Transverse colon (tissue), 4 donors: Measurements from ENCODE around the gene GGT1. TPM values are rescaled to one million over a fixed set of nuclear protein-coding genes. Genes with fewer than 3 reads are reported as not detected.

Experiments used
- DNase-seq: peaks from one replicate; pipeline ENCODE4 v3.0.0-alpha.2; 2019
- H3K27ac ChIP-seq, 4 donors: fragments of 200-600 bp; sonication (generic); 2 replicates each; pipeline ENCODE4 v1.5.1; 2016 to 2018; ENCODE audit warnings: inconsistent platforms in 4 of 4
- H3K27me3 ChIP-seq: fragments of 200-600 bp; sonication (generic); 2 replicates; pipeline ENCODE4 v1.5.1; 2017; ENCODE audit warnings: inconsistent platforms
- H3K36me3 ChIP-seq, 4 donors: fragments of 200-600 bp; sonication (generic); 2 replicates each; pipeline ENCODE4 v1.5.1; 2017 to 2019; ENCODE audit warnings: inconsistent platforms in 4 of 4
- H3K4me1 ChIP-seq, 4 donors: fragments of 200-600 bp; sonication (generic); 2 replicates each; pipeline ENCODE4 v1.5.1; 2017 to 2020; ENCODE audit warnings: inconsistent platforms in 4 of 4
- H3K4me3 ChIP-seq, 4 donors: fragments of 200-600 bp; sonication (generic); 1 replicate in 1 of 4; 2 replicates in 3 of 4; pipeline versions ENCODE4 v1.5.1 to v1.6.1; 2017 to 2019; ENCODE audit warnings: inconsistent platforms in 4 of 4
- H3K9me3 ChIP-seq, 2 donors: fragments of 200-600 bp; sonication (generic); 2 replicates each; pipeline ENCODE4 v1.5.1; 2017 to 2019; ENCODE audit warnings: inconsistent platforms in 2 of 2
- EP300 ChIP-seq: sonication (generic); formaldehyde crosslinking; IDR thresholded peaks from one replicate; pipeline ENCODE4 v1.6.1; 2017; ENCODE audit warnings: antibody characterized with exemption, low read depth
- POLR2A ChIP-seq: fragments of 450-650 bp; IDR thresholded peaks from one replicate; pipeline ENCODE4 v1.6.1; 2016; ENCODE audit warnings: antibody characterized with exemption, mild to moderate bottlenecking, moderate library complexity
- POLR2AphosphoS5 ChIP-seq, 3 donors: sonication (generic); formaldehyde crosslinking; IDR thresholded peaks; one replicate each; pipeline ENCODE4 v1.6.1; 2016; ENCODE audit warnings: antibody characterized with exemption in 3 of 3
- WGBS, 2 donors: methylation state at CpG; one replicate each; pipeline ENCODE4 v1.1.5; 2018; ENCODE audit warnings: low coverage in 1 of 2; 5-methylcytosine and 5-hydroxymethylcytosine counted together
- in situ Hi-C, 4 donors: fragments of 200-750 bp; cut with MboI; loops; one replicate each; pipeline versions ENCODE4 v1.15.0 to v1.15.1; 2017; ENCODE audit warnings: low sequenced_read_pairs in 3 of 4, low pct_ligation_motif_present in 1 of 4, low pct_unique_long_range_greater_than_20kb in 1 of 4
- intact Hi-C: fragments of 100-400 bp; cut with DNase I; formaldehyde crosslinking; loops from one replicate; pipeline ENCODE4 v1.15.1; 2023; ENCODE audit warnings: low total_unique reads
- total RNA-seq, 4 donors: library from RNA; depleted of rRNA; stranded (reverse); fragments of >200 nt; gene quantifications; one replicate each; pipeline ENCODE4 v1.1.0, GENCODE V29; 2016
- TF ChIP-seq, protein P1 (sequence below), 5 experiments: fragments of 200-600 bp in 3 of 5; fragments of 450-650 bp in 2 of 5; sonication (generic) in 3 of 5; IDR thresholded peaks; 1 replicate in 2 of 5; 2 replicates in 3 of 5; pipeline ENCODE4 v1.5.1; 2016 to 2017; ENCODE audit warnings: antibody characterized with exemption in 5 of 5, inconsistent platforms in 3 of 5, mild to moderate bottlenecking in 2 of 5, moderate library complexity in 1 of 5

Gene GGT1
- total RNA-seq, 4 donors from 2014 or later, result 52.4 to 167 (median 77.1) TPM

GRCh38 chr22:24585927-24586546, 17.0 kb upstream of the GGT1 start:
- WGBS, 2 donors, result 93% methylated on average over 24 of the region's 24 CpGs; no CpG with 5 or more reads in 1 of the 2 donors
- in situ Hi-C loops (no loop called here), intact Hi-C loops (no loop called here)
- no peak for DNase-seq
- Histone ChIP-seq H3K4me3 (no peak overlapping the region), H3K9me3 (no peaks in the 10 kb centered on the region), H3K27me3 (no peaks in the 10 kb centered on the region), H3K4me1 (peaks cover 5 to 16% (median 11%) of the 10 kb centered on the region in 4 donors), H3K36me3 (no peaks in the 10 kb centered on the region), H3K27ac (no peak overlapping the region)
- TF ChIP-seq POLR2A (no peak), EP300 (no peak), POLR2AphosphoS5 (IDR thresholded peaks at IDR 0.05) (no peak)
- TF ChIP-seq, protein P1, sequence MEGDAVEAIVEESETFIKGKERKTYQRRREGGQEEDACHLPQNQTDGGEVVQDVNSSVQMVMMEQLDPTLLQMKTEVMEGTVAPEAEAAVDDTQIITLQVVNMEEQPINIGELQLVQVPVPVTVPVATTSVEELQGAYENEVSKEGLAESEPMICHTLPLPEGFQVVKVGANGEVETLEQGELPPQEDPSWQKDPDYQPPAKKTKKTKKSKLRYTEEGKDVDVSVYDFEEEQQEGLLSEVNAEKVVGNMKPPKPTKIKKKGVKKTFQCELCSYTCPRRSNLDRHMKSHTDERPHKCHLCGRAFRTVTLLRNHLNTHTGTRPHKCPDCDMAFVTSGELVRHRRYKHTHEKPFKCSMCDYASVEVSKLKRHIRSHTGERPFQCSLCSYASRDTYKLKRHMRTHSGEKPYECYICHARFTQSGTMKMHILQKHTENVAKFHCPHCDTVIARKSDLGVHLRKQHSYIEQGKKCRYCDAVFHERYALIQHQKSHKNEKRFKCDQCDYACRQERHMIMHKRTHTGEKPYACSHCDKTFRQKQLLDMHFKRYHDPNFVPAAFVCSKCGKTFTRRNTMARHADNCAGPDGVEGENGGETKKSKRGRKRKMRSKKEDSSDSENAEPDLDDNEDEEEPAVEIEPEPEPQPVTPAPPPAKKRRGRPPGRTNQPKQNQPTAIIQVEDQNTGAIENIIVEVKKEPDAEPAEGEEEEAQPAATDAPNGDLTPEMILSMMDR (IDR thresholded peaks at IDR 0.05), result no peak

DNA sequence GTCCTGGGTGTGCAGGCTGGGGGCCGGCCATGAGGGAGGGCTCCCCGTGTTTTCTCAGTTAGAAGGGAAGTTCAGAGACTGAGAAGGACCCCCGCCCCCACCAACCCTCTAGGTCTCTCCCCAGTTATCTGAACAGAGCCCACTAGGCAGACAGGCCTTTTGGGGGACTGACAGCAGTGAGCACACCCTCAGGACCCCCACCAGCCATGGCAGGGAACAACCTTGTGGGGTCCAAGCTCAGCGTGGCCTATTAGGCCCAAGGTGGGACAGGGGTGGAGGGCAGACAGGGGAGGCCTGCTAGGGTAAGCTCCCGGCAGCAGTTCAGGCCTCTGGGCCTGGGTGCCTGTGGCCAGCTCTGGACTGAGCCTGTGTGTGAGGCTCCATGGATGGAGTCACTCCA, 15.7 kb upstream of the GGT1 start:
- H3K36me3 ChIP-seq, result no peaks in the 10 kb centered on the region
- no peaks in the 10 kb centered on the region for H3K27me3 ChIP-seq
- in situ Hi-C loops, result no loop called here
- DNase-seq, result no peak
- intact Hi-C loops, result no loop called here
- TF ChIP-seq, protein P1 (IDR thresholded peaks at IDR 0.05), result no peak
- TF ChIP-seq POLR2AphosphoS5 (IDR thresholded peaks at IDR 0.05), result no peak
- TF ChIP-seq POLR2A, result no peak
- H3K4me3 ChIP-seq, result no peak overlapping the region
- no peak overlapping the region for H3K27ac ChIP-seq
- no peaks in the 10 kb centered on the region for H3K9me3 ChIP-seq
- WGBS, 2 donors, result 90% methylated on average over 4 of the region's 5 CpGs; no CpG with 5 or more reads in 1 of the 2 donors
- peaks cover 5 to 16% (median 12%) of the 10 kb centered on the region in 4 donors for H3K4me1 ChIP-seq

DNA sequence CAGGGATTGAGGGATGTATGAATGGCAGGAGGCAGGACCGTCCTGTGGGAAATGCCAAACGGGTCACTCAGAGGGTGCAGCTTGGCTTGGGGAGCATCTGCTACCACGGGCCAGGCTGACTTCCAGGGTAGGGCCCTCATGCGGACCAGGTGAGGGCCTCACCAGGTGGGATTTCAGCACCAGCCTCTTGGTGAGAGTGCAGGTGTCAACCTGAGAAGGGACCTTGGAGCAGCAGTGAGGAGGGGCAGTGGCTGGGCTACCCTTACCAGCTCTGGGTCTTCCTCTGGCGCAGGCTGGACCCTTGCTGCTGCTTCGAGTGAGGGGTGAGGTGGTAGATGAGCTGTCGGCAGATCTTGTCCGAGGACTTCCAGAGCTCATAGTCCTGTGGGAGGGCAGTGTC, 15.0 kb upstream of the GGT1 start:
- H3K27me3 ChIP-seq, result no peaks in the 10 kb centered on the region
- no peak for DNase-seq
- intact Hi-C loops (no loop called here), in situ Hi-C loops (no loop called here)
- no peak overlapping the region for H3K27ac ChIP-seq
- no peaks in the 10 kb centered on the region for H3K36me3 ChIP-seq
- H3K4me1 ChIP-seq, result peaks cover 5 to 16% (median 15%) of the 10 kb centered on the region in 4 donors
- 83% methylated on average over 8 of the region's 8 CpGs; no CpG with 5 or more reads in 1 of the 2 donors for WGBS, 2 donors
- TF ChIP-seq, protein P1 (IDR thresholded peaks at IDR 0.05), result no peak
- TF ChIP-seq POLR2A (no peak), POLR2AphosphoS5 (IDR thresholded peaks at IDR 0.05) (no peak), EP300 (no peak)
- no peaks in the 10 kb centered on the region for H3K9me3 ChIP-seq
- H3K4me3 ChIP-seq, result no peak overlapping the region

- Histone ChIP-seq H3K27me3 (no peaks in the 10 kb centered on the region), H3K4me1 (peaks cover 4 to 18% (median 14%) of the 10 kb centered on the region in 4 donors), H3K27ac (no peak overlapping the region), H3K4me3 (no peak overlapping the region), H3K36me3 (no peaks in the 10 kb centered on the region), H3K9me3 (no peaks in the 10 kb centered on the region)
- no peak for DNase-seq
- intact Hi-C loops, result no loop called here
- TF ChIP-seq, protein P1 (IDR thresholded peaks at IDR 0.05), result no peak
- TF ChIP-seq POLR2AphosphoS5 (IDR thresholded peaks at IDR 0.05), result no peak
- no peak for TF ChIP-seq POLR2A
- TF ChIP-seq EP300, result no peak
- WGBS, 2 donors, result 62% methylated on average over 8 of the region's 13 CpGs; no CpG with 5 or more reads in 1 of the 2 donors
- in situ Hi-C loops, result no loop called here
These were observed 14.6 kb upstream of the GGT1 start for GRCh38 chr22:24588381-24588756.
